Vagina (tissue), 2 donors: ENCODE data around the gene HAUS8.

Experiments used
- POLR2A ChIP-seq, 2 donors: fragments of 450-650 bp; IDR thresholded peaks; one replicate each; pipeline ENCODE4 v1.6.1; 2017; ENCODE audit warnings: antibody characterized with exemption in 2 of 2, mild to moderate bottlenecking in 2 of 2, moderate library complexity in 2 of 2
- POLR2AphosphoS5 ChIP-seq, 2 donors: sonication (generic); formaldehyde crosslinking; IDR thresholded peaks; one replicate each; pipeline ENCODE4 v1.9.0; 2017; ENCODE audit warnings: antibody characterized with exemption in 2 of 2, mild to moderate bottlenecking in 2 of 2, low read depth in 1 of 2; ENCODE audit not compliant: insufficient read depth in 1 of 2

DNA sequence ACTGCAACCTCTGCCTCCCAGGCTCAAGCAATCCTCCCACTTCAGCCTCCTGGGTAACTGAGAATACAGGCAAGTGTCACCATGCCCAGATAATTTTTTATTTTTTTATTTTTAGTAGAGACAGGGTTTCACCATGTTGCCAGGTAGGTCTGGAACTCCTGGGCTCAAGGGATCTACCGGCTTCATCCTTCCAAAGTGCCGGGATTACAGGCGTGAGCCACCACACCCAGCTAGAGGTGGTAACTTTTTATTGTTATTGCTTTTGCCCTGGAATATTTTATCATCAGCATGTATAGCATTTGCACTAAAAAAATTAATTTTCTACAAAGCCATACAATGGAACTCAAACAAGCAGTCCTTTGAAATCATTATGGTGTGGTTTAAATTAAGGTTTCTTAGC is 14.0 kb downstream of the HAUS8 start:
- TF ChIP-seq POLR2A (IDR thresholded peaks at IDR 0.05) (no peak), POLR2AphosphoS5 (IDR thresholded peaks at IDR 0.05; ENCODE audit: insufficient read depth in 1 of 2, low read depth in 1 of 2) (no peak)
